ENCODE results near the gene AHCYL2.

The AHCYL2 gene

DNA sequence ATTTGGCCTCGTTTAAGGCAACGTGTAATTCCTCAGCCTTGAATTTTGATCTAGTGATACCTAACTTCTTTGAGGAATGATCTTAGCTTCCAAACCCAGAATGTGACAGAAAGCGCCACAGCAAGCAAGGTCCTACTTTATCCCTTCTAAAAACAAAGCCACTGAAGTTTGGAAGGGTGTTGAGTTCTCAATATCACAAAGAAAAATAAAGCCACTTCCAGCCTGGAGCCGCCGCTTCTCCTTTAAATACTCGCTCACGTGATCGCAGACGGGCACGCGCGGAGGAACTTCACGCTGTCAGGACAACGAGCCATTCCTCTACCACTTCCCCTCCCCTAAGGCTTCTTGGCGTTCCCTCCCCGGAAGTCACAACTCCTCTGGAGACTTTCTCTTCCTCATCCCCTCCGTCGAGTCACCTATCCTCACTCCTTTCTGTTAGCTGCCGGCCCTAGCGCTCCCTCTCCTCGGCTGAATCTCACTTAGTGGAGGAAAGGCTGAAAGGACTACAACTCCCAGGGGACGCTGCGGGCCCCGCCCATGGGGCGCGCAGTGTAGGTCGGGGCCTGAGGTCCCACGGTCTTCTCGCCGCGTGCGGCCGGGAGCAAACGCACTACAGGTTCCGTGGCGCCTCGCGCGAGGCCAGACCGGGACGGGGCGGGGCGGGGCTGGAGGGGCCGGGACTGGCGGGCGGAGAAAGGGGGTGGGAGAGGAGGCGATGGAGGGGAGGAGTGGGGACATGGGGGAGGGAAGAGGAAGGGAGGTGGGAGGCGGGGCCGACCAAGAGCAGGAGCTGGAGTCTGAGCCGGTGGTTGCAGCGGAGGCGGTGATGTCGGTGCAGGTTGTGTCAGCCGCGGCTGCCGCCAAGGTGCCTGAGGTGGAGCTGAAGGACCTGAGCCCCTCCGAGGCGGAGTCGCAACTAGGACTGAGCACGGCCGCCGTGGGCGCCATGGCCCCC is at the start of gene AHCYL2:
Gene AHCYL2 (plus strand): TSS at position 780 of the 955 bp plus-strand sequence.
- peak; percentile 99 for DNase-seq

DNA sequence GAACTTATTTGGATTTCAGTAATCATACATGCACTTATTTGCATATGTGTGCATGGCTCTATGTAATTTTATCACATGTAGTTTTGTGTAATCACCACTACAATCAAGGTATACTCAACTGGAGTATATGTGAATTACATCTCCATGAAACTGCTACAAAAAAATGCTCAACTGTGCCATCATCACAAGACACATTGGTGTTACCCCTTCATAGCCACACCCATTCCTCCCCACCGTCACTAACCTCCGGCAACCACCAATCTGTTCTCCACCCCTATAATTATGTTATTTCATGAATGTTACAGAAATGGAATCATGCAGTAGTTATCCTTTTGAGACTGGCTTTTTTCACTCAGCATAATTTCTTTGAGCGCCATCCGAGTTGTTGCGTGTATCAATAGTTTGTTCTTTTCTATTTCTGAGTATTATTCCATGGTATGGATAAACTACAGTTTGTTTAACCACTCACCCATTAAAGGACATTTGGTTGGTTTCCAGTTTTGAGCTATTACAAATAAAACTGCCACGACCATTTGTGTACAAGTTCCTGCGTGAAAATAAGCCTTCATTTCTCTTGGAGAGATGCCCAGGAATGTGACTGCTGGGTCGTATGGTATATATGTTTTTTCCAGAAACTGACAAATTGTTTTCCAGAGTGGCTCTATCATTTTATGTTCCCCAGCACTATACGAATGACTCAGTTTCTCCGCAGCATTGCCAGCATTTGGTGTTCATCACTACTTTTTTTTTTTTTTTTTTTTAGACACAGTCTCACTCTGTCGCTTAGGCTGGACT is 47.7 kb upstream of the AHCYL2 start:
- no peak for DNase-seq

DNA sequence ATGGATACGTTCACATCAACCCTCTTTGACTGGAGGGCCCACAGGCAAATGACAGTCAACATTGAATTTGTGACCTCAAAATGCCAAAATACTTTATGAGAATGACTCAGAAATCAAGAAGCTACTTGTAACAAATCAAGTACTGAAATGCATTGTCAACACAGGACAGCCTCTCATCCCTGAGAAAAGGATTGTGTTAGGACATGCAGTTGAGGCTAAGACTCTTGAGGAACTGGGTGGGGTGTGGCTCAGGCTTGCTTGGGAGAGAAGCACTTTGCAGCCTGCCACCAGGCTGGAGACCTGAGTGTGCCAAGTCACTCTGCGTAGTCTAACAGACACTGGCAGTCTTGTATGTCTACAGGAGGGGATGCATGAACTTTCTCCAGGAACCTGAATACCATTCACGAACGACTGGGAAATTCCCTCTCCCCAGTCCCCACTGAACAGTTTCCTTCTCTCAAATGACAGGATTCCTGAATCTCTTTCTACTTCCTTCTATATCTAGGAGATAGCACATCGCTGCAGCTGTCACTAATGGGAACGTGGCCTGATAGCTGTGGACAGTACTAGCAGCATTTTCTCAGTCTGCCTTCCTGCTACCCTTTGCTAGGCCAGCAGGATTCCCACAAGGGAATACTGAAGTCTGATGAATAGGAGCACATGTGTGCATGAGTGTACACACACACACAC is 39.7 kb upstream of the AHCYL2 start:
- DNase-seq, result no peak

DNA sequence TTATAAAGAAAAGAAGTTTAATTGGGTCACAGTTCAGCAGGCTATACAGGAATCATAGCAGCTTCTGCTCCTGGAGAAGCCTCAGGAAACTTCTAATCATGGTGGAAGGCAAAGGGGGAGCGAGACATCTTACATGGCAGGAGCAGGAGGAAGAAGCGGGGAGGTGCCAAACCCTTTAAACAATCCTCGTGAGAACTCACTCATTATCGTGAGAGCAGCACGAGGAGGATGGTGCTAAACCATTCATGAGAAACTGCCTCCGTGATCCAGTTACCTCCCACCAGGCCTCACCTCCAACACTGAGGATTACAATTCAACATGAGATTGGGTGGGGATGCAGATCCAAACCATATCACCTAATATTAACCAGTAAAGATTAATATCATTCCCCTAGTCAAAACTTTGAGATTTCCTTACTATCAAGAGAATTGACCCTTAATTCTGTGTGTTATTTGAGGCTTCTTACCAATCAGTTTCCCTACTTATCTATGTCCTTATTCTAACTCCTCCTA is 38.0 kb upstream of the AHCYL2 start:
- no peak for DNase-seq

DNA sequence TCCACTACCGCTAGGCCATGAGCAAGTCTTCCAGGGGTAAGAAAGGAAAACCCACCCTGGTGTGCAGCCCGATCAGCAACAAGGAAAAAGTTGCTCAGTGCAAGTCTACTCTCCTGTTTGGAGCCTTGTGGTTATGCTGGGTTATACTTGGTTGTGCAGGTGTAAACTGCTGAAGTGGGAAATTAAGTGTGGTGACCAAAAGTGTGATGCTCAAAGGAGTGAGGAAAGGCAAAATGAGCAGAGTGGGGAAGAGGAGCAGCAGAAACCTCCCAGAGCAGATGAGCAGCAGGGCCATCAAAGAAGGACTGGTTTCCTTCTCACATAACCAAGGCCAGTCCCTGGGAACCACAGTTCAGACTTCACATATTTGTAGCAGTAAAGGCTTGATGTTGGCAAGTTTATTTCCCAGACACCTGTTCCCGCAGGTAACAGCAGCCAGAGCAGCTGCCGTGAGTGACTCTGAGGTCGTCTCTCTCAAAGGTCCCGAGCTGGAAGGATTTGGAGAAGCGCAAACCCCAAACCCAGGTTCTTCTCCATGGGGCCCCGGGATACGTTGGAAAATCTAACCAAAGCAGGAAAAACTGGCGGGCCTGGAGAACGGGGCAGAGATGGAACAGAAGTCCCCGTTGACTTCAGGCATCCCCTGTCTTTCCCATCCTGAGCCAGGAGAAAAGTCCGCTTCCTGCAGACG is 37.0 kb upstream of the AHCYL2 start:
- no peak for DNase-seq

DNA sequence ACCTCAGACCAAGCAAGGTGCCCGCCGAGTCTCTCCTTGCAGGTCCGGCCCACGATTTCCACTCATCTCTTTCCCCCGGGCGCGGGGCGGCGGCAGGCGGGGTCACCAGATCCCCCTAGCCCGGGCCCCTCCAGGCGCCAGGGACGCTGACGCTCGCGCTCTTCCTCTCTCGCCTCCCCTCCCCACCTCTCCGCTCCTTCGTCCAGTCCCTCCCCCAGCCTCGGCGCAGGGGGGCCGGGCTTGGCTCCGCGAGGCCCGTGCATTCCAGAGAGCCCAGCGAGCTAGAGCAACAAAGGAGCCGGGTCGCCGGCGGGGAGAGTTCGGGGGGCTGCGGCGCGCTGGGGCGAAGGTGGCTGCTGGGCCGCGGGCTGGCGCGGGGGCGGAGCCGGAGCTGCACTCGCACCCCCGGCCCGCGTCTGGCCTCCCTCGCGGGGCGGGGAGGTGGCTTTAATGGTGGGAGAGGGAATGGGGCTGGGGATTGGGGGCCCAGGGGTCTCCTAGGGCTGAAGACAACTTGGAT is 36.4 kb upstream of the AHCYL2 start, which contains the start of gene SMO:
Gene SMO (plus strand): TSS at position 262 of the 520 bp plus-strand sequence. CDS start 519 bp downstream, outside the sequence.
- DNase-seq, result no peak

DNA sequence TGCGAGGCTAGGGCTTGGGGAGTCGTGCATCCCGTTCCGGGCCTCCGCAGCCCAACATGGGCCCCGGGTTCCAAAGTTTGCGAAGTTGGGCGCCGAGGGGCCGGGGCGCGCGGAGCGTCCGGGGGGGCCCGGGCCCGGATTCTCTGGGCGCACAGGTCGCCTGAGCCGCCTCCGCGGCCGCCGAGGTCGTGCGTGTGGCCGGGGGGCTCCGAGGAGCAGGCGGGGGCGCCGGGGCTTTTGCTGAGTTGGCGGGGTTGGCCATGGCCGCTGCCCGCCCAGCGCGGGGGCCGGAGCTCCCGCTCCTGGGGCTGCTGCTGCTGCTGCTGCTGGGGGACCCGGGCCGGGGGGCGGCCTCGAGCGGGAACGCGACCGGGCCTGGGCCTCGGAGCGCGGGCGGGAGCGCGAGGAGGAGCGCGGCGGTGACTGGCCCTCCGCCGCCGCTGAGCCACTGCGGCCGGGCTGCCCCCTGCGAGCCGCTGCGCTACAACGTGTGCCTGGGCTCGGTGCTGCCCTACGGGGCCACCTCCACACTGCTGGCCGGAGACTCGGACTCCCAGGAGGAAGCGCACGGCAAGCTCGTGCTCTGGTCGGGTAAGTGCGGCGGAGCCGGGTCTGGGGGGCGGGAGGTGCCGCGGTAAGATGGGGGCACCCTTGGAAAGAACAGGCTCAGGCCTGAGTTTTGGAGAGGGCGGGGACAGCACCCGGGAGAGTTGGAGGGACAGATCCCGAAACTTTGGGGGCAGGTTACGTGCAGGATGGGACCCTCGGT is 35.8 kb upstream of the AHCYL2 start:
- DNase-seq, result no peak

DNA sequence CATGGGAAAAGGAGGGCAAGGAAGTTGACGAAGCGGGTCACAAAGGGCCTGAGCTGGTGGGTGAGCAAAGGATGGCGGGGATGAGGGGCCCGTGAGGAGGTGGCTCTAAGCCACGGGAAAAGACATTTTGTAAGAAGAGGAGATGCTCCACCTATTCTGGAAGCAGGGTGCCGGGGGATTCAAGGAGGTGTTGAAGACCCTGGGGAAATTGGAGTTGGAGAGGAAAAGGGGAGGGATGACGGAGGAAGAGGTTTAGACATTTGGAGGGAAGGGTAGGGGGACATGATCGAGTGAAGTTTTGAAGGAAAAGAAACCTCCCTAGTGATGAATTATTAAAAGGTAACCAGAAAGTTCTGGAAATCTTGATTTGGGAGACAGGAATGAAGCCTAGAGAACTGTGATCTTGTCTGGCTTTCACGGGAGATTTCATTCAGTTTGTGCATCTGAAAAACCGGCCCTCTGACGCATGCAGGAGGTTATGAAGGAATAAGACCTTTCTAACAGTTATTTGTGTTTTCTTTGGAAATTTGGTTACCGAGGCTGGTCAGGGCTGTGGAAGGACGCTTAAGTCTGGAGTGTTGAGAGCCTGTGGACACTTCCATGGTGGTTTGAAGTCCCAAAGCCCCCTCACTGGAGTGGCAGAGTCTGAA is 35.0 kb upstream of the AHCYL2 start:
- DNase-seq, result no peak

DNA sequence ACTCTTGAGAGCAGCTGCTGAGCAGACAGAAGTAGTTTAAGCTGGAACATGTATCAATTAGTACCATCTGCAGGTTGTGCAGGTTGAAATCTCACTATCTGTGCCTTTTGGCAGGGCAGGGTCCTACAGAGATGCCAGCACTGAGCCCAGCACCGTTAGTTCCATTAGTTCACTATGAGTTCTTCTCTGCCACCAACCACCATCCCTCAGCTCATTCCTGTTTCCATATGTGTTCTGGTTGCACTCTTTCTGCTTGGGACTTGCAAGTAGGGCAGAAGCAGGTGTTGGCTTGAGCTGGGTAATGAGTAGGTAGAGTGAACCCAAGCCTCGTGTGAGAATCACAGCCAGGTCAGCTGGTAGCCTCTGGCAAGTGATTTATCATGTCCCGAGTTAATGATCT is 33.6 kb upstream of the AHCYL2 start:
- DNase-seq, result no peak

DNA sequence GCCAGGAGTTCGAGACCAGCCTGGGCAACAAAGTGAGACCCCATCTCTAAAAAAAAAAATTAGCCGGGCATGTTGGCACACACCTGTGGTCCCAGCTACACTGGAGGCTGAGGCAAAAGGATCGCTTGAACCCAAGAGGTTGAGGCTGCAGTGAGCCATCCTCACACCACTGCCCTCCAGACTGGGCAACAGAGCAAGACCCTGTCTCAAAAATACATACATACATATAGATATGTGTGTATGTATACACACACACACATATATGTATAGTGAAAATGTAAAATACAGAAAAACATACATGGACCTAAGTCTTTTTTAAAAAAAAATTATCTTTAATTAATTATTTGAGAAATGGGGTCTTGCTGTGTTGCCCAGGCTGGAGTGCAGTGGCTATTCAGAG is 30.9 kb upstream of the AHCYL2 start:
- no peak for DNase-seq

DNA sequence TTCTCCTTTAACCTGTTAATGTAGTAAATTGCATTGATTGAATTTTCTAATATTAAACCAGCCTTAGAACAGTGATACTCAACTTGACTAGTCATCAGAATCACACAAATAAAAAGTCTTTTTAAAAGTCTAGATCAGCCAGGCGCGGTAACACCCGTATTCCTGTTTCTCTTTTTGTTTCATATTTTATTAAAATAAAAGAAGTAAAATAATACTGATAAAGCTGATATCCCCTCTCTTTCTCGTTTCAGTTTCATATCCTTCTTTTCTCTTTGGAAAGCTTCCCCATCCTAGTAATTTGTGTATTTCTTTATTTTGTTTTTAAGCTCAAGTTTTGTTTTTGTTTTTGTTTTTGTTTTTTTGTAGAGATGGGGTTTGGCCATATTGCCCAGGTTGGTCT is 27.1 kb upstream of the AHCYL2 start:
- DNase-seq, result no peak

DNA sequence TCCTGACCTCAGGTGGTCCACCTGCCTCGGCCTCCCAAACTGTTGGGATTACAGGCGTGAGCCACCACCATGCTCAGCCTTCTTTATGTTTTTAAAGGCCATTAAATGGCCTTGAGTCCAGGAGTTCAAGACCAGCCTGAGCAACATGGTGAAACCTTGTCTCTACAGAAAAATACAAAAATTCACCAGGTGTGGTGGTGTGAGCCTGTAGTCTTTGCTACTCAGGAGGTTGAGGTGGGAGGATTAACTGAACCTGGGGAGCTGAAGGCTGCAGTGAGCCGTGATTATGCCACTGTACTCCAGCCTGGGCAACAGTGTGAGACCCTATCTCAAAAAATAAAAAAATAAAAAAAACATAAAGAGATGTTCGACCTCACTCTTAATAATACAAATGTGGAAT is 25.4 kb upstream of the AHCYL2 start:
- no peak for DNase-seq

DNA sequence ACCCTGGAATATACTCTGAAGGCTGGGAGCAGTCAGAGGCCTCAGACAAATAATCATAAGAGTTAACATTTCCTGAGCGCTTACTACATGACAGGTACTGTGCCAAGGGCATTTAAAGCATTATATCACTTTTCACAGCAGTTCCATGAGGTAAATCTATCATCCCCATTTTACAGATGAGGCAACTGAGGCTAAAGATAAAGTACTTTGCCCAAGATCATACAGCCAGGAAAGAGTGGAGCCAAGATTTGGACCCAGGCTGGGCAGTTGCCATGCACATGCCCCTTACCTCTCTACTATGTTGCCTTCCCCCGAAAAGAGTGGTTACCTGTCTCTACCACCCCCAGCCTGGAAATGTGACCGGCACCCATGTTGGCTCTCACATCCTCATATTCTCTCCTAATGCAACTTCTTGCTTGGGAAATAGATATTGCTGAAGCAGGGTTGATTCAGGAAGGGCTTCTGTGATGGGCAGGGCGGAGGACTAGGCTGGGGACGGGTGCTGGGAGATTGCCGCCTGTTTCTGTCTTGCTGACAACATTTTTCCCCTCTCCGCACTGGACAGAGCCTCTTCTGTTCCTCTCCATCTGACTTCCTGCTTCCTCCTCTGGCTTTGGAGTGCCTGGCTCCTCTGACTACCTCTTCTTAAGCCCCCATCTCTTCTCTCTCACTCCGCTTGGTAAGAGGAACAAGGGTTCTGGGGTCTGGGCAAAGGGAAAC is 22.6 kb upstream of the AHCYL2 start:
- DNase-seq, result no peak

DNA sequence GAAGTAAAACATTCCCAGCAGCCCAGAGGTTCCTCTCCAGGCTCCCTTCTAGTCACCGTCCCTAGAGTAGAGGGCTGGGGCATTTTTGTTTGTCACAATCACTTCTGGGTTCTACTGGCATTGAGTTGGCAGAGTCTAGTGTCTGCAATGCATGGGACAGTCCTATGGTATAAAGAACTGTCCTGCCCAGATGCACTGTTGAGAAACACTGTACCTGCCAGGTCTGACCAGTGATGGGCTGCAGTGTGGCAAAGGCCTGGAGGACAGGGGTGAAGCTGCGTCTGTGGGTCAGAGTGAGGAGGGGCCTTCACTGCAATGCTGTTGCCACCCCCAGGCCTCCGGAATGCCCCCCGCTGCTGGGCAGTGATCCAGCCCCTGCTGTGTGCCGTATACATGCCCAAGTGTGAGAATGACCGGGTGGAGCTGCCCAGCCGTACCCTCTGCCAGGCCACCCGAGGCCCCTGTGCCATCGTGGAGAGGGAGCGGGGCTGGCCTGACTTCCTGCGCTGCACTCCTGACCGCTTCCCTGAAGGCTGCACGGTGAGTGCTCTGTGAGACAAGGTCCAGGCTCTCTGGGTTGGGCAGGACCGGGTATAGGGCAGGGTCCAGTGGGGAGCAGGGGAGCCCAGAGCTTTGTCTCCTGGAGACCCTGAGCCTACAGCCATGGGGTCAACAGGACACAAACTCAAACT is 21.6 kb upstream of the AHCYL2 start:
- no peak for DNase-seq

DNA sequence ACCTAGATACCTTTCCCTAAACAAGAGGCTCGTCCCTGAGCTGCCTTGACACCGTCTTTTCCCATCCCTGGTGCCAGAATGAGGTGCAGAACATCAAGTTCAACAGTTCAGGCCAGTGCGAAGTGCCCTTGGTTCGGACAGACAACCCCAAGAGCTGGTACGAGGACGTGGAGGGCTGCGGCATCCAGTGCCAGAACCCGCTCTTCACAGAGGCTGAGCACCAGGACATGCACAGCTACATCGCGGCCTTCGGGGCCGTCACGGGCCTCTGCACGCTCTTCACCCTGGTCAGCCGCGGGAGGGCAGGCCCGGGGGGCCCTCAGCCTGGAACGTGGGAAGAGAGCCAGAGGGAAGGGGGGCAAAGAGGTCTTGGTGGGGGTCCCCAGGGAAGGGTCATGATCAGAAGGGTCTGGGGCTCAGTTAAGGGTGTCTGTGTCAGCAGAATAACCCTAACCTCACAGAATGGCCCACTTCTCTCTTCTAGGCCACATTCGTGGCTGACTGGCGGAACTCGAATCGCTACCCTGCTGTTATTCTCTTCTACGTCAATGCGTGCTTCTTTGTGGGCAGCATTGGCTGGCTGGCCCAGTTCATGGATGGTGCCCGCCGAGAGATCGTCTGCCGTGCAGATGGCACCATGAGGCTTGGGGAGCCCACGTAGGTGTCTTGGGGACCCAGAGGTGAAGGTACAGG is 19.6 kb upstream of the AHCYL2 start:
- no peak for DNase-seq

DNA sequence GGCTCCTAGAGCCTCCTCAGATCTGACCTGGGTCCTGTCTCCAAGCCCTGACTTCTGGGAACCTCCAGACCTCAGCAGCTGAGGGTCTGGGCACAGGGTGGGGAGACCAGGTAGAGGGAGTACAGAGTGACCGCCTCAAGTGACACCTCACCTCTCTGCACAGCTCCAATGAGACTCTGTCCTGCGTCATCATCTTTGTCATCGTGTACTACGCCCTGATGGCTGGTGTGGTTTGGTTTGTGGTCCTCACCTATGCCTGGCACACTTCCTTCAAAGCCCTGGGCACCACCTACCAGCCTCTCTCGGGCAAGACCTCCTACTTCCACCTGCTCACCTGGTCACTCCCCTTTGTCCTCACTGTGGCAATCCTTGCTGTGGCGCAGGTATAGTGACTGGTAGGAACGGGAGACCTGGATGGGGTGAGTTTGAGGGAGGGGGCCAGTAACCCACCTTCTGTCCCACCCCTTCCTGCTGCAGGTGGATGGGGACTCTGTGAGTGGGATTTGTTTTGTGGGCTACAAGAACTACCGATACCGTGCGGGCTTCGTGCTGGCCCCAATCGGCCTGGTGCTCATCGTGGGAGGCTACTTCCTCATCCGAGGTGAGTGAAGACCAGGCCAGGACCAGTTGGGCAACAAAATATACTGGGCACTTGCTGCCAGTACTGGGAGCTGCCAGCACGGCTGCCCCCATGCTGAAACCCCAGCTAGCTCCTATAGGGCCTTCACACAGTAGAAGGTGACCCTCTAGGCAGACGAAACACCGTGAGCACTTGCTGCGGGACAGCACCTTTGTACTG is 18.6 kb upstream of the AHCYL2 start:
- DNase-seq, result no peak

DNA sequence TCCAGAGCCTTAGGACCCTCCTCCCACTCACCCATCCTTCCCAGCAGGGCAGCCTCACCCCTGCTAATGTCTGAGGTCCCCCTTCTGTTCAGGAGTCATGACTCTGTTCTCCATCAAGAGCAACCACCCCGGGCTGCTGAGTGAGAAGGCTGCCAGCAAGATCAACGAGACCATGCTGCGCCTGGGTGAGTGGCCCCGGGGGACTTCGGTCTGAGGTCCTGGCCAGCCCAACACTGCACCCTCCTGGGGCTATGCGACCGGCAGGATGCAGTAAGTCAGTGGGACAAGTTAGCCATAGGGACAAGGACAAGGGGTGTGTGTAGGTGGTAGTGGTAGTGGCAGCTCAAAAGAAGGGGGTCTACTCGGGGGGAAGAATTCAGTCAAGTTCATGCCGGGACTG is 16.2 kb upstream of the AHCYL2 start:
- no peak for DNase-seq
